Endothelial cell (in vitro differentiated cells): ENCODE data around the gene LRP1B. TPM values are rescaled to one million over a fixed set of nuclear protein-coding genes. Genes with fewer than 3 reads are reported as not detected.

Source experiments
- DNase-seq: peaks from one replicate; pipeline ENCODE4 v3.0.0; 2021; ENCODE audit warnings: low spot score
- H3K27ac Mint-ChIP-seq: one replicate; pipeline ENCODE4 v1.8.0; 2021; ENCODE audit warnings: mixed read lengths, inconsistent platforms; ENCODE audit not compliant: unreplicated experiment
- H3K27me3 Mint-ChIP-seq: one replicate; pipeline ENCODE4 v1.8.0; 2021; ENCODE audit warnings: mild to moderate bottlenecking, moderate library complexity, mixed read lengths, inconsistent platforms; ENCODE audit not compliant: unreplicated experiment
- H3K36me3 Mint-ChIP-seq: one replicate; pipeline ENCODE4 v1.8.0; 2021; ENCODE audit warnings: mild to moderate bottlenecking, low read depth, mixed read lengths, inconsistent platforms; ENCODE audit not compliant: unreplicated experiment
- H3K4me1 Mint-ChIP-seq: one replicate; pipeline ENCODE4 v1.8.0; 2021; ENCODE audit warnings: mild to moderate bottlenecking, mixed read lengths, inconsistent platforms; ENCODE audit not compliant: unreplicated experiment
- H3K4me3 Mint-ChIP-seq: one replicate; pipeline ENCODE4 v1.8.0; 2021; ENCODE audit warnings: mild to moderate bottlenecking, mixed read lengths, inconsistent platforms; ENCODE audit not compliant: unreplicated experiment
- H3K9me3 Mint-ChIP-seq: one replicate; pipeline ENCODE4 v1.8.0; 2021; ENCODE audit warnings: mixed read lengths, inconsistent platforms; ENCODE audit not compliant: unreplicated experiment
- total RNA-seq: library from RNA; stranded (reverse); fragmentation: NEBNext Ultra II Directional; extraction: Animal tissue kit (Norgen Biotek cat#: 25700); gene quantifications from one replicate; pipeline ENCODE4 v1.2.1, GENCODE V29; 2021; ENCODE audit not compliant: unreplicated experiment
- TF ChIP-seq, protein P1 (sequence below): fragments of 200-600 bp; sonication (generic); IDR thresholded peaks from one replicate; pipeline ENCODE4 v1.5.0; 2021; ENCODE audit warnings: antibody characterized with exemption; ENCODE audit not compliant: unreplicated experiment

Gene LRP1B
- total RNA-seq, 1 donor from 2014 or later: 1.4 TPM

DNA sequence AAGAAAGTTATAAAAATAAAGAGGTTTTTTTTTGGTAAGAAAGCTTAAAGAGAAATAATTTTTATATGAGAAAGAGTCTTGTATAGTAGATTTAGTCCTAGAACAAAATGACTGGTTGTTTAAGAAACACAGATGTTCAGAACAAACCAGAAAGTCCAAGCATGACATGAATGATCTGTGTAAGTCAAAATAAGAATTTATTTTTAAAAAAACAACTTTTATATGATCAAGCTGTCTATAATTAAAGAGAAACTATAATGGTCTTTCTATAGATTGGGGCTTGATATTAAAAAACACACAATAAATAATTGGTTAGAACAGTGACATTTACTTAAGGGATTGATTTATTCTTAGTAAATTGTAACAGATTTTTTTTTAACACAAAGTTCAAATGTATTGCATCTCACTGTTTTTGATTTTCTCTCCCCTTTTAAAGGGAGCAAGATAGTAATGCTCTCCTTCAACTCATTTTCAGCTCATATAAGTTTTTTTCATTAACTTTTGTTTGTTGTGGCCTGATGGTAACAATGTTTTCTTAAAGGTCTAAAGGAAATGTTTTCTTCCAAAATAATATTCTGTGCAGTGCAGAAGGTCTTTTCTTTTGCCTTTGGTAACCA is 1256.8 kb downstream of the LRP1B start:
- Mint-ChIP-seq H3K4me3 (no peak overlapping the region), H3K9me3 (no peaks in the 10 kb centered on the region), H3K4me1 (no peaks in the 10 kb centered on the region), H3K27me3 (no peaks in the 10 kb centered on the region), H3K27ac (no peak overlapping the region), H3K36me3 (no peaks in the 10 kb centered on the region)
- DNase-seq: no peak
- TF ChIP-seq, protein P1, sequence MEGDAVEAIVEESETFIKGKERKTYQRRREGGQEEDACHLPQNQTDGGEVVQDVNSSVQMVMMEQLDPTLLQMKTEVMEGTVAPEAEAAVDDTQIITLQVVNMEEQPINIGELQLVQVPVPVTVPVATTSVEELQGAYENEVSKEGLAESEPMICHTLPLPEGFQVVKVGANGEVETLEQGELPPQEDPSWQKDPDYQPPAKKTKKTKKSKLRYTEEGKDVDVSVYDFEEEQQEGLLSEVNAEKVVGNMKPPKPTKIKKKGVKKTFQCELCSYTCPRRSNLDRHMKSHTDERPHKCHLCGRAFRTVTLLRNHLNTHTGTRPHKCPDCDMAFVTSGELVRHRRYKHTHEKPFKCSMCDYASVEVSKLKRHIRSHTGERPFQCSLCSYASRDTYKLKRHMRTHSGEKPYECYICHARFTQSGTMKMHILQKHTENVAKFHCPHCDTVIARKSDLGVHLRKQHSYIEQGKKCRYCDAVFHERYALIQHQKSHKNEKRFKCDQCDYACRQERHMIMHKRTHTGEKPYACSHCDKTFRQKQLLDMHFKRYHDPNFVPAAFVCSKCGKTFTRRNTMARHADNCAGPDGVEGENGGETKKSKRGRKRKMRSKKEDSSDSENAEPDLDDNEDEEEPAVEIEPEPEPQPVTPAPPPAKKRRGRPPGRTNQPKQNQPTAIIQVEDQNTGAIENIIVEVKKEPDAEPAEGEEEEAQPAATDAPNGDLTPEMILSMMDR: no peak

DNA sequence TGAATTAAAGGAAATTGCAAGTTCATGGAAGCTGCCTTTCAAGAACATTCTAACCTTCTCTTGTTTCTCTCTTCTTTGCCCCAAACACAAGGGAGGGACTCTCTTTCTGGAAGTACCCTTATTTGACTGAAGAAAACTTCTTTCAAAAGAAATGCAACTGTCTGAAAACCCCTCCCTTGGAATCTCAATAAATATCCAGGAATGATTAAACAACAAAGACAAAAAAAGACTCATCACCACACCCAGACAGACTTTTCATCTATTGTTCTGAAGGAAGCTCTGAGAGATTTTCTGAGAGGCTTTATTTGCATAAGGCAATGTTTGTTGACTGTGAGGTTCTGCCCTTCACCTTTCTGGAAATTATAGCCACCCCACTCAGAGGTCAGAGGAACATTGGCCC is 1260.9 kb downstream of the LRP1B start:
- Mint-ChIP-seq H3K9me3 (no peaks in the 10 kb centered on the region), H3K4me3 (no peak overlapping the region), H3K36me3 (no peaks in the 10 kb centered on the region)

DNA sequence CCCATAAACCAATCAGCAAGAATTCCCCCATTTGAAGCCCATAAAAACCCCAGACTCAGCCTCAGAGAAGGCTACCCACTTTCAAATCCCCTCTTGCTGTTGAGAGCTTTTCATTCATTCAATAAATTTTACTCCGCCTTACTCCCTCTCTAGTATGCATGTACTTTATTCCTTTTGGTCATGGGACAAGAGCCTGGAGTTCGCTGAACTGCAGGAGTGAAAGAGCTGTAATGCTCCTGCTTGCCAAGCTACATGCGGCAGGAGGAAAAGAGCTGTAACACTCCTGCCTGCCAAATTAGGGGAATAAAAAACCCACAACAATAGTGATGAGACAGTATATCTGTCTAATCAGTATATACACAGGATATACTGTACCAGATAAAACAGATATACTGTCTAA is 1261.7 kb downstream of the LRP1B start:
- H3K27me3 Mint-ChIP-seq: no peaks in the 10 kb centered on the region
- H3K36me3 Mint-ChIP-seq: no peaks in the 10 kb centered on the region
- no peak overlapping the region for H3K4me3 Mint-ChIP-seq
- TF ChIP-seq, protein P1: no peak
- no peak overlapping the region for H3K27ac Mint-ChIP-seq
- no peak for DNase-seq
- H3K9me3 Mint-ChIP-seq: no peaks in the 10 kb centered on the region
- no peaks in the 10 kb centered on the region for H3K4me1 Mint-ChIP-seq

More for the DNA sequence above, 1260.9 kb downstream of the LRP1B start:
- no peak overlapping the region for H3K27ac Mint-ChIP-seq
- TF ChIP-seq, protein P1: no peak
- H3K27me3 Mint-ChIP-seq: no peaks in the 10 kb centered on the region
- H3K4me1 Mint-ChIP-seq: no peaks in the 10 kb centered on the region
- no peak for DNase-seq

DNA sequence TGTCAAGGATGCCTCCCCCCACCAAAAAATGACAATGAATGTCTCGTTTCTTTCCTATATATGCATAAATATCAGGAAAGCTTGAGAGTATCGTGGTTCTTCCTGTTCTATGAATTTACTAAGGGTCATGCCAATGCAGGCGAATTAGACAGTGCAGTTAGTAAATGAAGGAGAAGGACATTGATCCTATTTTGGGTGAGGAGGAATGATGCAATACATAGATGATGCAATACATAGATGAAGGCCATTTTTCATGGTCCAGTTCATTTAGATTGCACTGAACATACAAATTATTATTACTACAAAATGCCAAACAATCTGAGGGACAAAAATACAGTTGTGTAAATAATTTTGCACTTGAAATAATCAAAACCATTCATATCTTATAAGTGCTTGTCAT is 1265.0 kb downstream of the LRP1B start:
- TF ChIP-seq, protein P1: no peak

DNA sequence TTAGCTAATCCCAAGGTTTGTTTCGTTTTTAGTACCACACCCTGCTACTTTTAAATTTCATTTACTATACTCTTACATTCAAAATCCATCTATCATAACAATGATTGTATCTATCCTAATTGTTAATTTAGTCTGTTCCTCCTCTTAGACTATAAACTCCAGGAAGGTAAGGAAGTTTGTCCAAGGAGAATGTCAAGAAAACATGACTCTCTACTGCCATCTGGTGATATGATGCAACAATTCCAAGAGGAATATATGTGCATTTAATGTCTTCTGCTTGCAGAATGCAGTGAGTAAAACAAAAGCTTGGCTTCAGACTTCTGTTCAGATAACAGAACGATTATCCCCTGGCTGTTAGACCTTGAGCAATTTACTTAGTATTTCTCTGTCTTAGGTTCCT is 1267.1 kb downstream of the LRP1B start:
- no peak overlapping the region for H3K27ac Mint-ChIP-seq
- peak; percentile 4 for DNase-seq
- no peak overlapping the region for H3K4me3 Mint-ChIP-seq
- H3K27me3 Mint-ChIP-seq: no peaks in the 10 kb centered on the region
- no peaks in the 10 kb centered on the region for H3K9me3 Mint-ChIP-seq
- H3K4me1 Mint-ChIP-seq: no peaks in the 10 kb centered on the region
- TF ChIP-seq, protein P1: peak; percentile 80
- H3K36me3 Mint-ChIP-seq: no peaks in the 10 kb centered on the region

More for the DNA sequence above, 1265.0 kb downstream of the LRP1B start:
- Mint-ChIP-seq H3K4me3 (no peak overlapping the region), H3K27ac (no peak overlapping the region), H3K27me3 (no peaks in the 10 kb centered on the region), H3K4me1 (no peaks in the 10 kb centered on the region), H3K9me3 (no peaks in the 10 kb centered on the region), H3K36me3 (no peaks in the 10 kb centered on the region)
- no peak for DNase-seq
